ENCODE data around the gene AZIN2.
"Not testable (repeated sequence)": the region's sequence is repeated elsewhere in the genome, so short reads cannot be mapped to it uniquely, and the experiment has no call there.

Gene AZIN2

DNA sequence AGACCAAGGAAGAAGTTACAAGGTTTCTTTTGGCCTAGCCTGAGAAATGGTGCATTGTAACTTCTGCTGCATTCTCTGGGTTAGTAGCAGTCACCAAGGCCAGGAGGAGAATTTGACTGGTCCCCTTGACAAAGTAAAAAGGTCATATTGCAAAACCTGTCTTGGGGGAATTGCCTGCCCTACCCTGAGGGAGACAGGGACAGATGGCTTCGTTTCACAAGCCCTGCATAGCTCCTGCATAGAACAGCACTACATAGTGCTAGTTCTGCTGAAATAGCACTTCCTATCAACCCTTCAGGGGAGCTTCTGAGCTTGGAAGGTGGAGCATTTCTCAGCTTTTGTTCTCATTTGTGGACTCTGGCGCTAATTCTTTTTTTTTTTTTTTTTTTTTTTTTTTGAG is 23.9 kb upstream of the AZIN2 start:
- no peak for DNase-seq (ENCODE audit: low read depth)

DNA sequence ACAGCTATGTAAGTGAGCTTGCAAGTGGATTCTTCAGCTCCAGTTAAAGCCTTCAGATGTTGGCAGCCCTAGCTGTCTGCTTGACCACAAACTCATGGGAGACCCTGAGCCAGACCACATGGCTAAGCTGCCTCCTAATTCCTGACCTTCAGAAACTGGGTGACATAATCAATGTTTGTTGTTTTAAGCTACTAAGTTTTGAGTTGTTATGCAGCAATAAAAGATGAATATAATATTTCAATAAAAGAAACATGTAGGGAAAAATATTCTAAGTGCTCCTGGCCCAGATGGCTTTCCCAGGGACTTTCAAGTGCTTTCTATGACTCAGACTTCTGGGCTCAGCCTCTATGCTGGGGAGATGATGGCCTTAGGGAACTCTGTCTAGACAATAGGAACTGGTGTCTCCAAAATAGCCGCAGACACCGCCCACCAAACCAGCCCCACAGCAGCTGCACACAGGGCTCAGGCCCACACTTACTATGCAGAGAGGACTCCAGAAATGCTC is 20.3 kb upstream of the AZIN2 start:
- DNase-seq (ENCODE audit: low read depth): no peak

DNA sequence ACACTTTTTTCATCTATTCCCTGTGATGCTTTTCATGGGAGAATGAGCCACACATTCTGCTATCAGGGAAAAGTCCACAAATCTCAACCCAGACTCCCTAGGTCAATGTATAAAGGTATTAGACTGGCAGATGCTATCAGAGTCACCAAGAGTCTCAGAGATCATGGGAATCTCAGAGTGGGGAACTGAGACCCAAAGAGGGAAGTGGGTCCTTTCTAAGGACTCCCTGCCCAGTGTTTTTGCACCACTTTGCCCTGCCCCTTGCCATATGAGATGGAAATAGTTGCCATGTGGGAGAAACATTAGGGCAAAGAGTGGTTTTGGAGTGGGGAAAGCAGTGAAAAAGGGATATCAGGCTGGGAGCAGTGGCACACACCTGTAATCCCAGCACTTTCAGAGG is 19.1 kb upstream of the AZIN2 start:
- no peak for DNase-seq (ENCODE audit: low read depth)

DNA sequence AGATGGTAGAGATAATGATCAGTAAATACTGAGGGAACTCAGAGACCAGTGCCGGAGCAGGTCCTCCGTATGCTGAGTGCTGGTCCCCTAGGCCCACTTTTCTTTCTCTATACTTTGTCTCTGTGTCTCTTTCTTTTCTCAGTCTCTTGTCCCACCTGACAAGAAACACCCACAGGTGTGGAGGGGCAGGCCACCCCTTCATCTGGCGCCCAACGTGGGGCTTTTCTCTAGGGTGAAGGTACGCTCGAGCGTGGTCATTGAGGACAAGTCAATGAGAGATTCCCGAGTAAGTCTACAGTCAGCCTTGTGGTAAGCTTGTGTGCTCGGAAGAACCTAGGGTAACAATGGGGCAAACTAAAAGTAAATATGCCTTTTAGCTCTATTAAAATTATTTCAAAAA is 16.7 kb upstream of the AZIN2 start:
- DNase-seq (ENCODE audit: low read depth): not testable (repeated sequence)

DNA sequence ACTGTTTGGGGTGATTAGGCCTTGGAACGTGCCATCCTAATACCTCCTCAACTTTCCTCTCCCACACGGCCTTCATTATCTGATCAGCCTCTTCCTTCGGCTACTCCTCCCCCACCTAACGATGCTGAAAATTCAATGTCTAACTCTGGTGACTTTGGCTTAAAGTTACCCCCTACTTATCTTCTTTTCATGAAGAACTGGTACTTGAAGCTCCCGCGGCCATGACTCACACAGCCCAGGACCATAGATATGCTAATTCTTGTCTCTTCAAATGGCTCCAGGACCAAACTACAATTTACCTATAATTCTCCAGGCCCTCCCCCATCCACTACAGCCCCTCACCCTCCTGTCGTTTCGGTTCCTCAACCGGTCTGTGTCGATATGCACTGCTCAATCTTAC is 15.7 kb upstream of the AZIN2 start:
- DNase-seq (ENCODE audit: low read depth): no peak

DNA sequence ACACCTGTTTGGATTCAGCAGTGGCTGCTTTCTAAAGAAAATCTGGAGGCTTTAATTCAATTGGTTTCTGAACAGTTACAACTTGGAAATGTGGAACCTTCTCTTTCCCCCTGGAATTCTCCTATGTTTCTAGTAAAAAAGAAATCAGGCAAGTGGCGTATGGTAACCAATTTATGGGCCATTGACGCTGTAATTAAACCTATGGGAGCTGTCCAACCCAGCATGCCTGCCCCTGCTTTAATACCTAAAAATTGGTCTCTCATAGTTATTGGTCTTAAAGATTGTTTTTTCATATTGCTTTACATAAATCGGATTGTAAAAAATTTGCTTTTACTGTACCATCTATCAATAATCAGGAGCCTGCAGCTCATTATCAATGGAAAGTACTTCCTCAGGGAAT is 14.5 kb upstream of the AZIN2 start:
- DNase-seq (ENCODE audit: low read depth): not testable (repeated sequence)

DNA sequence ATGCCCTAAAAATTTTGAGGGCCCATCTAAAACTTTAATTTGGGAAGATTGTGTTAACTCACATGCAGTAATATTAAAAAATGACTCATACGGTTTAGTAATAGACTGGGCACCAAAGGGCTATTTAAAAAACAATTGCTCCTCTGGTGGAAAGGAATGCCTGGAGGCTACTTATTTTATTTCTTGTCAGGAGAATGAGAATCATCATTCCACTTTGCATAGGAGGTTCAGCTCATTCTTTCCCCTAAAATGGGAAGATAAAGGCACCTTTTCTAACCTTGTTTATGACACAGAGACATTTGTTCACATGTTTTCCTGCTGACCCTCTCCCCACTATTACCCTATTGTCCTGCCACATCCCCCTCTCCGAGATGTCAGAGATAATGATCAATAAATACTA is 12.8 kb upstream of the AZIN2 start:
- not testable (repeated sequence) for DNase-seq (ENCODE audit: low read depth)

DNA sequence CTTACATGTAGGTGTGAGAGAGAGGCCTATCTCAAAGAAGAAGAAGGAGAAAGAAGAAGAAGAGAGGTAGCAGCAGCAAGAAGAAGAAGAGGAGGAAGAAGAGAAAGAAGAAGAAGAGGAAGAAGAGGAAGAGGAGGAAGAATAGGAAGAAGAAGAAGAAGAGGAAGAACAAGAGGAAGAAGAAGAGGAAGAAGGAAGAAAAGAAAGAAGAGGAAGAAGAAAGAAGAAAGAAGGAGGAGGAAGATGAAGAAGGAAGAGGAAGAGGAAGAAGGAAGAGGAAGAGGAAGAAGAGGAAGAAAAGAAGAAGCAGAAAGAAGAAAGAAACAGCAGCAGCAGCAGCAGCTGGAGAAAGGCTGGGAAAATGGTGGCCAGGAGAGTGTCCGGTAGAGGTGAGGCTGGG is 10.3 kb upstream of the AZIN2 start:
- DNase-seq (ENCODE audit: low read depth): no peak

DNA sequence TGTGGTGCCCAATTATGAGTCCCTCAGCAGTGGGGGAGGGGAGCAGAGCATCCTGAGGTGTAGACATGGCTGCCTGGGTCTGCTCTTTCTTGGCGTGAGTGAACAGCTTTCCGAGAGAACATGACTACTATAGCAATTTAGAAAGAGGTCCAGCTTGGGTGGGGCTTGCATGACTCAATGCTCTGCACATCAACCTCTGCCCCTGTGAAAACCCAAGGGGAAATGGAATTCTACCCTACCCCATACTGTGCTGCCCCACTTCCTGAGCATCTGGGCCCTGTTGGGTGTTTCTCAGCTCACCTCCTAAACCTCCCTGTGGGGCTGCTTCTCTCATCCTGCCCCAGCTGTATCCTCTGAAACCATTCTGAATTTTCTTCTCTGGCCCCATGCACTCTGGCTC is 8.2 kb upstream of the AZIN2 start:
- DNase-seq (ENCODE audit: low read depth): no peak

DNA sequence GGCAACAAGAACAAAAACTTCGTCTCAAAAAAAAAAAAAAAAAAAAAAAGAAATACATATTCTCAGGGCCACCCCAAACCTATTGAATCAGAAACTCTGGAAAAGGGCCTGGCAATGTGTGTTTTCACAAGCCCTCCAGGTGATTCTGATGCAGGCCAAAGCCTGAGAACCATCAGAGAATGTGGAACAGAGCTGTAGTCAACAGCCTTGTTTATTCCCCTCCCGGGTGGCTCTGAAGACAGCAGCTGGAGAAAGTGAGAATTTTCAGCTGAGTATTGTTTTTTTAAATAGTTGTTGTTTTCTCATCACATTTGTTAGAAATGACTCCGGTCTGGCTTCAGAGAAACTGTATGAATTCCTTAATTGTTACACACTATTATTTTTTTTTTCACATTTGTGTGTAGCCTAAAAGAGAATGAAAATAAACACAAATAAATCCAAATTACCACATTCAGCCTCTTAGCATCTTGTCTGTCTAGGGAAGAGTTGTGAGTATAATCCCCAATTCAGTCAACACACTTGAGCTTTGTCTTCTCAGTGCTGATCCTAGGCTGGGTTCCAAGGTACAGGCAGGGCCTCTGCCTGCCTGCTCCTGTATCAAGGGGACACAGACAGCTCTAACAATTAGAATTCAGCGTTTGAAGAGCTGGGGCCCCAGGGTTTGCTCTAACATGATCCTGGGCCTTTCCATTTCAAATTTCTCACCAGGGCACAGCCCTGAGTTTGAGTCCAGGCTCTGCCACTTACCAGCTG is 6.6 kb upstream of the AZIN2 start:
- no peak for DNase-seq (ENCODE audit: low read depth)

DNA sequence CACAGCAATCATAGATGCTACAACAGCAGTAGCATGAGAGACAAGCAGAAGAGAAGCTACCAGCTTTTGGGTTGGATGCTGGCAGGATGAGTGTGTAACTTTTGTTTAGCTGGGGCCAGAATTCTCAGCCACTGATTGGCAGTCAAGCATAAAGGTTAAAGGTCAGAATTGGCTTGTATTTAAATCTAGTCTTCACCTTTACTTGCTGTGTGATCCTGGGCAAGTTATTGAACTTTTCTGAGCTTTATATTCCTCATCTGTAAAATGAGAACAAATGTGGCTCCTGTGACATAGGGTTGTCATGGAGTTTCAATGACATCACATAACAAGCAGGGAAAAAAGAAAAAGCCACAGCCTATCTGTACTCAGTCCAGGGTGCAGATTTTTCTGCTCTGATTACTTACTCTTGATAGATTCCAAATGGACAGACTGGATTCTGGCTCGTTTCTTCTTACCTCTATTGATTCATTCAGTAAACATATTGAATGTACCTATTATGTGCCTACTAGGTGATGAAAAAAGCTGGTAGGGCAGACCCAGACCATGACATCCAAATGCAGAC is 2.8 kb upstream of the AZIN2 start:
- no peak for DNase-seq (ENCODE audit: low read depth)

DNA sequence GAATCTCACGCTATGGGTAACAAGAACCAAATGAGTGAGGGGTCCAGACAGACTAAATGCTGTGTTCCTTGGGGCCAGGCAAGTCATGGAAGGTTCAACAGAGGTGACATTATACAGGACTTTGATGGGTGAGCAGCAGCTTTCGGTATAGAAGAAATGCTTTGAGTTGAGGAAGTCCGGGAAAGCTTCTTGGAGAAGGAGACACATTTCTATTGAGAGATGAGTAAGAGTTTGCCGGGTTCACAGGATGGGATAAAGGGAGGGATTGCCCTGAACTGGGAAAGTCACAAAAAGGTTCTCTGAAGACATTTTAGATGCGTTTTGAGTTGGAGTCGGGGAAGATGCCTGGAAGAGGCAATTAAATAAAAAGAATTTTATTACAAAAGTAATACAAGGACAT is 580 bp upstream of the AZIN2 start:
- DNase-seq (ENCODE audit: low read depth): no peak

DNA sequence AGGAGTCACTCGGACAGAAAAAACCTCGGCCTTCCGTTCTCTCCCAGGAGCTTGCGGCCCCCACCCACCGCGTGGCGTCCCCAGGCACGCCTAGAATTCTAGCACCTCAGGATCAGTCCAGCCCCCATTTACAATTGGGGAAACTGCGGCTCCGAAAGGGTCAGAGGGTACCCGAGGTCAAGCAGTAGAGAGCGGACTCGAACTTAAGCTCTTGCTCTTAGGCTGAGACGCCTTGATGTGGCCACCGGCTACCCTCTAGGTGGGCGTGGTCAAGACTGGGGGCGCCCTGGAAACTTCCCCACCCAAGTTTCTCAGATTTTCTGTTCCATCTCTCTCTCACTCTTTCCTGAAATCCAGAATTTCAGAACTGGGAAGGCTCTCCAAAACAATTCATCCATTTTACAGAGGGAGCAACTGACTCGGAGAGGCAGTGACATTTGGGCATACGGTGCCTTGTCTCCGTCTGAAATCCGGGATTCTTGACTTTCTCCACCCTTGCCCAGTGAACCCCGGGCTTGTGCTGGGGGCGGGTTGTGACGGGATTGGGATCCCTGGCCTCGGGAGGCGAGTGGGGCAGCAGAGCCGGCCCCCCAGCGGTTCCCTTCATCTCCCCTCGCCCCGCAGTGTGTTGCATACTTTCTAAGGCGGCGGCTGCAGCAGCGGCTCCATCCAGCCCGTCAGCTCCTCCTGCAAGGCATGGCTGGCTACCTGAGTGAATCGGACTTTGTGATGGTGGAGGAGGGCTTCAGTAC is 777 bp downstream of the AZIN2 start:
- DNase-seq (ENCODE audit: low read depth): no peak

DNA sequence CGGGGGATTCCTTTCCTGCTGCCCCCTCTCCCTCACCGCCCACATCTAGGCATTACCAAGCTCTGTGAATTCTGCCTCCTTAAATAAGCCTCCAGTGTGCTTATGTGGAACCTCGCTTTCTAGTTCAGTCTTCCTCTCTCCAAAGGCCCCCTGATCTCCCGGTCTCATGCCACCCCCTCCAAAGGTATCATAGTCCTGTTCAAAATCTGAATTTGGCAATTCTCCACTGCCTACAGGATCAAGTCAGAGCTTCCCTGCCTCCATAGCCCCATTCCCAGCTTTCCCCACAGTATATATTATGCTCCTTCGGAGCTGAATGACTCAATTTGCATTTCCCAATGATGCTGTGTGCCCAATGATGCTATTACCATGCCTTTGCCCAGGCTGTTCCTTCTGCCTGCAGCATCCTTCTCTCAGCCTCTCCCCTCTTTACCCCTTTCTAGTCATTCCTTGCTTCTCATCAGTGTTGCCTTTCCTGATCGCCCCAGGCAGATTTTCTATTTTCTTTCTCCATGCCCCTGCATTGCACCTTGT is 1.7 kb downstream of the AZIN2 start:
- no peak for DNase-seq (ENCODE audit: low read depth)

DNA sequence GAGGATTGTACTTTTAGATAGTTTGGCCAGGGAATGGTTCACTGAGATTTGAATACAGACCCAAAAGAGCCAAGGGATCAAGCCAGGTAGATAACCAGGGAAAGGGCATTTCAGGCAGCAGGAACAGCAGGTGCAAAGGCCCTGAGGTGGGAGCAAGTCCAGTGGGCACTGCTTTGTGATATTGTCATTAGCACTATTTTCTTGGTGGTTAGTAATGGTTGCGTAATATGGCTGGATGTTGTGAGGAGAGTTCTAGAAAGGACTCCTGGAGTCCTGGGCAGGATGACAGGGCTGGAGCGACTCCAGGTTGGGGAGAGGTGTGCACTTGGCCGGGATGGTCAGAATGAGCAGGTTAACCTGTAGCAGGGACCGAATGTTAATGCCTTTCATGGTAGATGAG is 4.4 kb downstream of the AZIN2 start:
- DNase-seq (ENCODE audit: low read depth): no peak

DNA sequence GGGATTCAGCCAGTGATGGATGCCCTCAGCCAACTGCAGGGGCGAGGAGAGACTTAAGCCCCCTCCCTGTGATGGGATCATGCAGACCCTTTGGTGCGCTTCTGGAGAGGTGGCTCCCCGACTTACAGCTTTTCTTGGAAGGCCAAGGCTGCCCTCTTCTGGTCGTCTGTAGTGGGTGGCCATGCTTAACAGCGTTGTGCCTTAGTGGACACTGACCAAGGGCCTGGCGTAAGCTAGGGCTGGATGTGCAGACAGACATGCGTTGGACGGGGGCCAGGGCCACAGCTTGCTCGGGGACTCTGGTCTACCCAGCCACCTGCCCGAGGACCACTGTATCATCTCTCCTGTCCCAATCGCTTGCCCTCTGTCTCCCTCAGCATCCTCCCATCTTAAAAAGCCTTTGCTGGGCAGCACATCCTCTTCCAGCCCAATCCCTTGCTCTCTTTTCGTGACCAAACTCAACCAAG is 5.5 kb downstream of the AZIN2 start:
- DNase-seq (ENCODE audit: low read depth): no peak

DNA sequence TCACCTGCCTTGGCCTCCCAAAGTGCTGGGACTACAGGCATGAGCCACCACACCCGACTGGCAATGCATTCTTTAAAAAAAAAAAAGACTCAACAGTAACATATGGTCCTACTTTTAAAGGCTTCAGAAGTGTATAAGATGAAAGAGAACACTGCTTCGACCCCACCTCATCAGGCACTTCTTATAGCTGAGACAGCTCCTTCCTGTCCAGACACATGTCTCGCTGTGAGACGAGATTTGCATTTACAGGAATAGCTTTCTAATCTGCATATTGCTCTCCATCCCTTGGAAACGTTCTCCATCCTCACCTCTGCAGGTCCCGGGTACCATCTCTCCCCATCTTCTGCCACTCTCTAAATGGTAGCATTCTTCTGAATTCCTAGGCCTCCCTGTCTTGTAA is 6.7 kb downstream of the AZIN2 start:
- DNase-seq (ENCODE audit: low read depth): no peak

DNA sequence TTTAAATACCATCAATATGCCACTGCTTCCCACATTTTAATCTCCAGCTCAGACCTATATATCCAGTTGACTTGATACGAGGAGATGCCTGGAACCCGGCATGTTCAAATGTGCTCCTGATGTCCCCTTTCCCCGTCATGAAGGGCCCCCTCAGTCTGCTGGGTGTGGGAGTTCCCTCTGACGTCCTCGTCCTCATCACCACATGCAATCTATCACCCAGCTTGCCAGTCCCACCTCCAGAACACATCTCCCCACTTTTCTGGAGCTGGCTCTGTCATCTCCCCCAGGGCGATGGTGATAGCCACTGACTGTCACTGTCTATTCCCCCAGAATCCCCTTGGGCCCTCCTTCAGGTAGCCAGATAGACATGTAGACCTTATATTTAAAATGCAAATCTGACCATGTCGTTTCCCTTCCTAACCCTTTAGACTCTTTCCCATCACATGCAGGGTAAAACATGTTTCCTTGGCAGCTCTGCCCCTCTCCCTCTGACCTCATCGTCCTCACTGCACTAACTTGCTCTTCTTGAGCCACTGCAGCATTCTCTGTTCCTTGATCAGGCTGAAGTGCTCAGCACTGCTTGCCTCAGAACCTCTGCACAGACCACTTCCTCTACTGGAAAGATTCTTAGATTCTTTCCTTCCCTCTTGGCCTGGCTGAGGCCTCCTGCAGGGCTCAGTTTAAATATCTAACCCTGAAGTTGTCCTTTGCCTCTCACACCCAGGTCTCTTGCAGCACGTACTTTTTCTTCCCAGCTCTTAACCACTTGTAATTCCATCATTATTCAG is 7.4 kb downstream of the AZIN2 start:
- DNase-seq (ENCODE audit: low read depth): no peak

DNA sequence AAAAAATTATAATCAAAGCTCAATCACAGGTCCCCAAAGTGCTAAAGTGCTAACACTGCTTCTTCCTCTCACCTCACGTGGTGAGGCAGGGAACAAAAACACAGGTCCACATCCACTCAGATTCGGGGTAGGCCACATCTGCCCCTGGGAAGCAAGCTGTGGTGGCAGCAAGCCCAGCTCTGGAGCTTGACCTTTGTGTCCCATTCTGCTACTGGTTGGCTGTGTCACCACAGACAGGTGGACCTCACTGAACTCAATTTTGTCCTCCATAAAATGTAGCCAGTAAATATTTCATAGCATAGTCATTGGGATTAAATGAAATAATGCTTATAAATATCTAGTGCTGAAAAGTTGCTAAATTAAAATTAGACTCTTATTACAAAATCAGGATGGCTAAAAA is 8.5 kb downstream of the AZIN2 start:
- DNase-seq (ENCODE audit: low read depth): no peak

DNA sequence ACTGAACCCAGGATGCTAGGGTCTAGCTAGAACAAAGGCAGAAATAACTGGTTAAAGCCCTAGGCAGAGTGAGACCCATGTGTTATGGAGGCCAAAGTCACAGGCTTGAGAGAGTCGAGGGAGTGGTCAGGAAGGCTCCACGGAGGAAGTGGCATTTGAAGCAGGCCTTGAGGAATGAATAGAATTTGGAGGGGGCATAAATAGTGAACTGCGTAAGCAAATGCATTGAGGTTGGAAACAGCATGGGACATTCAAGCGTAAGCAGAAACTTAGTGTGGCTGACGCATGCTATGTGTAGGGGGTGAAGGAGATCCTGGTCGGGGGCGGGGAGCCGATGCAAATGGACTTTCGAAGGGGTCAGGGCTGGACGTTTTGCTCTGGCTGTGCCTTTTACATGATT is 11.5 kb downstream of the AZIN2 start:
- no peak for DNase-seq (ENCODE audit: low read depth)

DNA sequence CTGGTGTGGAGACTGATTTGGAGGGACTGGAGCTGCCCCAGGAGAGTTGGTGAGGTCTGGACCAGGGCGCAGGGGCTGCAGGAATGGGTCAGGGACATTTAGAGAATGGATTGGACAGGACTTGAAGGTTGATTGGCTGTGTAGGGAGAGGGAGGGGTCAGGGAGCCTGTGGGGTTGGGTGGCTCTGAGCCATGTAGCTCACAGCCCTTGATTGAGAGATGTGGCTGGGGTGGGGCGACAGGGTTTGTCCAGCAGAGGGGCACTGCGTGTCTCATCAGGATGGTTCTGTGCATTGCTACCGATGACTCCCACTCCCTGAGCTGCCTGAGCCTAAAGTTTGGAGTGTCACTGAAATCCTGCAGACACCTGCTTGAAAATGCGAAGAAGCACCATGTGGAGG is 12.1 kb downstream of the AZIN2 start:
- DNase-seq (ENCODE audit: low read depth): no peak

DNA sequence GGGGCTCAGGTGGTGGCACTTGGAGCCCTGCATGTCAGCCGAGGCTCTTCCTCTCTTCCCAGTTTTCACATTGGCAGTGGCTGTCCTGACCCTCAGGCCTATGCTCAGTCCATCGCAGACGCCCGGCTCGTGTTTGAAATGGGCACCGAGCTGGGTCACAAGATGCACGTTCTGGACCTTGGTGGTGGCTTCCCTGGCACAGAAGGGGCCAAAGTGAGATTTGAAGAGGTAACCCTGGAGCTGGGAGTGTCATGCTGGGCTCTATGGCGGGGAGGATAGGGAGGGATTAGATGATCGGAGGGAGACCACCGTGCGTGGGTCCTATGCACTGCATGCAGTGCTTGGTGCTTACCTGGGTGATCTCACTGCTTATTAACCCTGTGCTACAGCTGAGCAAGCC is 13.5 kb downstream of the AZIN2 start:
- DNase-seq (ENCODE audit: low read depth): no peak

Data from stimulated activated CD8-positive, alpha-beta memory T cell treated with anti-CD3 and anti-CD28 coated beads, Interleukin-15, amount 100 ng/mL, for 1 hour (primary cell).